GM18498 (cell line): ENCODE data around the gene MYO18B.
"Not testable (repeated sequence)": the region's sequence is repeated elsewhere in the genome, so short reads cannot be mapped to it uniquely, and the experiment has no call there.

Experiments used
- ATAC-seq: cut with Tn5 transposase; IDR thresholded peaks from one replicate; pipeline ENCODE4 v1.9.1; 2021; ENCODE audit warnings: mild to moderate bottlenecking, moderate library complexity; ENCODE audit not compliant: unreplicated experiment

MYO18B gene

DNA sequence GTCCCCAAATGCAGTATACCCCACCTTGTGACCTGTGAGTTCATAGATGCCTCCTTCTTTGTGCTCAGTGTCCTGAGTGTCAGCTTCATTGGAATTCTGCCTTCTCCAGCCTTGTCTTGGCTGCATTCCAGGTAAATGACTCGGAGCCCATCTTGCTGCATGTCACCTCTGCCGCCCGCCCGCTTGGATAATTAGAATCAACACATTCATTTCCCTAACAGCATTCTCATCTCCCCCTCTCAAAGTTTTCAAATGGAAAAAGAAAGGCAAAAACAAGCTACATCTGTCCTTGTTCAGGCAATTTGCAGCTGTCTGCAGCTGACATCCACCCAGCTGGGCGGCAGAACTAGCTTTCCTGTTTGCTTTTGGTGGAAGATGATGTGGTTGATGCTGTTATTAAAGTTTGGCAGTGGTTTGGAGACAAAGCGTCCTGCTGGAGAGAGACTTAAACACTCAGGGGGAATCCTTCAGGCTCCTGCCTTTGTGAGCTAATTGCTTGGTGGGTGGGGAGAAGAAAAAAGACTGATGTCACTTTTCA lies 228.5 kb downstream of the MYO18B start:
- no peak for ATAC-seq

DNA sequence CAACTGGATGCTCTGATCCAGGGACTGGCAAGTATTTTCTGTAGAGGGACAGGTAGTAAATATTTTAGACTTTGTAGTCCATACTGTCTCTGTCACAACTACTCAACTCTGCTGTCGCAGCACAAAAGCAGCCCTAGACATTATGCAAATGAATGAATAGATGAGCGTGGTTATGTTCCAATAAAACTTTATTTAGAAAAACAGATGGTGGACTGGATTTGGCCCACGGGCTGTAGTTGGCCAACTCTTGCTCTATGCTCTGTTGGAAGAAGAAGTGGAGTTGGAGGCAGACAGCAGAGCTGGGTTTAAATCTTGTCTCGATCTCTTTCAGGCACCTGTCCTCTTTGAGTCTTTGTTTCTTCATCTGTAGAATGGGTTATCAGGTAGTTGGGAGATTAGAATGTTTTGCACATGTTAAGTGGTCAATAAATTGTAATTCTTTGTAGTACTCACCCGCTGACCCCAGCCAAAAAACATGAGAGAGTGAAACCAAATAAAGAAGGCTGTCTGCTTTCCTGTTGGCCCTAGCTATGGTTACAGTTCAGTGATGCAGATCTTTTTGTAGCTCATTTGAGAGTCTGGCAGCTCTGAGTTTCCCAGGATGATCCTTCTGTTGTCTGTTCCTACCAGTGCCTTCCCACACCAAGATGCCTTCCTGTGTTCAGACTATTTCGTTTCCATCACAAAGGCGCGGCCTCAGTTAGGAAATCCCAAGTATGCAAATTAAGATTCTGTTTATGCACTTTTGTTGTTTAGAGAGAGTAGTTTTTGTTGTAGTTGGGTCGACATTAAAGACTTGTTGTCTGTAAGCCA lies 229.2 kb downstream of the MYO18B start:
- no peak for ATAC-seq

DNA sequence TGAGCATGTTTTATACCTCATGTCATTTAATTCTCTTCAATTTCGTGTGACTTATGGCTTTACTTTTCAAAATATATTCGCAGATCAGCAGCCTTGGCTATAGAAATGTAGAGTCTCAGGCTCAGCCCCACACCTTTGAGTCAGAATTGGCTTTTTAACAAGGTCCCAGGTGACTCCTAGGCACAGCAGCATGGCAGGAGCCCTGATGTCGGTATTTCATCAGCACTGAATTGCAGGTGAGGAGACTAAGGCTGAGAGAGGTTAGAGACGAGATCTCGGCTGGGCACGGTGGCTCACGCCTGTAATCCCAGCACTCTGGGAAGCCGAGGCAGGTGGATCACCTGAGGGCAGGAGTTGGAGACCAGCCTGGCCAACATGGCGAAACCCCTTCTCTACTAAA lies 230.4 kb downstream of the MYO18B start:
- no peak for ATAC-seq

DNA sequence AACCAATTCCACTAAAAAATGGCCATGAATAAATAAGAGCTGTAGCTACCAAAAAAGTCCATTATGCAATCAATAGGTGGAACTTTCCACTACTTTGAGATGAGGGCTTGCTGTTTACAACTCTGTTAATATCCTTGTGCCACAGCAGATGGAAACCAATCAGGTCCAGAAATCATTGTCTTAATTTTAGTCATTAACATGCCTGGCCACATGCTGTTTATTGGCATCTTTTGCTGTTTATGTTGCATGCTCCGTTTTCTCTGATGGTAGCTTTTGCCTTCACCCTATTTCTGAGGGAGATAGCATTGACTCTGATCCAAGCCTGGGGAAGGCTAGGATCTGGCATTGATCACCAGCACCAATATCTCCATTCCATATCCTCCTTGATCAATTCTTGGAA lies 234.4 kb downstream of the MYO18B start:
- no peak for ATAC-seq

DNA sequence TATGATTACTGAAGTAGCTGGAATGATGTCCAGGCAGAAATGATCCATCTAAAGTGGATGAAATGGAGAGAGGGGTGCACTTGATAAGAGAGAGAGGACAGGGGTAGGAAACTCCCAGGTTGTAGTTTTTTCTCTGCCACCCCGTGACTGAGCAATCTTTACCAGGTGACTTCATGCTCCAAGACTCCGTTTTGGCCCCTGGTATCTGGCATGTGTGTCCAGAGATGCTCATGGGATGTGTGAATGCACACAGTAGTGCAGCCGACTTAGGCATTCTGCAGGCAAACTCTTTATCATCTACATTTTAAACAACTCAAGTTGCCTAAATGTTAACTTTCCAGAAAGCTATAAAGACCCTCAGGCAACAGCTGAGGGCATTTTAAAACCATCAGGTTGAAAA lies 238.0 kb downstream of the MYO18B start:
- ATAC-seq = no peak

DNA sequence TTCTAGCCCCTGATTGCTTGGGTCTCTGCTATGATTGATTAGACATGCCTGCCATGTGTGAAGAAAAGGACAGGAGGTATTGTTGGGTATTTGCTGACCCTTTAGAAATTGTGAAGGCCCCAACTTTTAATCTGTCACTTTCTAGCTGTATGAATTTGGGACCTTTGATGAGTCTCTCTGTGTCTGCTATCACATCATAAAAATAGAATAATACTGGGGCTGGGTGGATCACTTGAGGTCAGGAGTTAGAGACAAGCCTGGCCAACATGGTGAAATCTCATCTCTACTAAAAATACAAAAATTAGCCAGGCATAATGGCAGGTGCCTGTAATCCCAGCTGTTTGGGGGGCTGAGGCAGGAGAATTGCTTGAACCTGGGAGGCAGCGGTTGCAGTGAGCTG lies 242.9 kb downstream of the MYO18B start:
- not testable (repeated sequence) for ATAC-seq

DNA sequence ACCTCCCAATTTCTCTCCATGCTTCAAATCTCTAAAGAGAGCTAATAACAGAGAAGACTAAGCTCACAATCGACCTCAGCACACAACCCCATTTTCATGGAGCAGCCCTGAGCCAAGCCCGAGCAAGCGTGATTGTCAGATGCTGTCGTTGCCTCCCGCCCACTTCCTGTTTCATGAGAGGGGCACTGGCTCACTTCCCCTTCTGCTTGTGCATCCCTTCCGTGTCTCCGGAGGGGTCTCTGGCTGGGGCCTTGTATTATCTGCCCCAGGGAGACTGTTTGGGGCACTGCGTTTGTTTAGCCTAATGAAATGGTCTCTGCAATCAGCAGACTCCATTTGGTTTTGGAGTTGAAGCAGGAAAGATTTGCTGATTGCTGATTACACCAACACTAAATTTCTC lies 246.0 kb downstream of the MYO18B start:
- no peak for ATAC-seq

DNA sequence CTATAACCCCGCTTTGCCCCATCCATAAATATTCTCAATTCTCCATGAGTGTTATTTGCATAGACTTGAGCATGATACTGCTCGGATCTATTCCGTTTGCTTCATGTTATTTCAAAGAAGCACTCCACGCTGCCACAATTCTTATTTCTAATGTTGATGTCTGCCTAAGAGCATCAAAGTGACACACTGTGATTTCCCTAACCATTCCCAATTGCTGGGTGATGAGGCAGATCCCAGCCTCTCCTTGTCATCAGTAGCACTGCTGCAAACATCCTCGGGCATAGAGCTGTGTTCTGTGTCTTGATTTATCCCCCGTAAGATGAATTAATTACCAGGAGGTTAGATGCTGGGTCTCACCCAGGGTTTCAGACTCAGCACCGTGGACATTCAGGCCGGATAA lies 249.0 kb downstream of the MYO18B start:
- ATAC-seq = no peak

DNA sequence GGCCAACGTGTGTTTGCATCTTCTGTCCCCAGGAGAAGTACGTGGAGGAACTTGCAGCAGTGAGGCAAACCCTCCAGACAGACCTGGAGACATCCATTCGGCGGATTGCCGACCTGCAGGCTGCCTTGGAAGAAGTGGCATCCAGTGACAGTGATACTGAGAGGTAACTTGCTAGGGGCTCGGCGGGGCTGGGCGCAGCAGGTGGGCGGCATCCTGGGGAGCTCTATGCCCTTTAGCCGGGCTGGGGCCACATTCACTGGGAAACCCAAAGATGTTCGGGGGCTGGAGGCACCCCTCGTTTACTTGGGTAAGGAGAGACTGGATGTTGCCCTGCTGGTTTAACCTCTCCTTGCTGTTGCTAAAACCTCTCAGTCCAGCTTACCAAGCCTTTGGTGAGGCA lies 250.3 kb downstream of the MYO18B start:
- no peak for ATAC-seq

DNA sequence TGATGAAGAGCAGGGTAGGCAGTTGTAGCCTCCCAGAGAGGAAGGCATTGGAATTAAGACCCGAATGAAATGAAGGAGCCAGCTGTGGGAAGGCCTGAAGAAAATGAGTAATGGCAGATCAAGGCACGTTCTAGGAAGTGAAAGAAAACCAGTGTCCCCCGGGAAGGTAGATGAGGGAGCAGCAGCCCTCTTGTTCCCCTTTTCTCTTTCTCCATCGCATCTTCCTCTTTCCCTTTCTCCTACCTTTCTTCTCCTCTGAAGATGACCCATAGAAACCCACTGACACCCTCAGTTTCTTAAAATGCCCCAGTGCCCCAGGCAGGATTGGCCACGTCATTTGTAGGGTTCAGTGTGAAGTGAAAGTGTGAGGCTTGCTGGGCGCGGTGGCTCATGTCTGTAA lies 254.7 kb downstream of the MYO18B start:
- no peak for ATAC-seq

DNA sequence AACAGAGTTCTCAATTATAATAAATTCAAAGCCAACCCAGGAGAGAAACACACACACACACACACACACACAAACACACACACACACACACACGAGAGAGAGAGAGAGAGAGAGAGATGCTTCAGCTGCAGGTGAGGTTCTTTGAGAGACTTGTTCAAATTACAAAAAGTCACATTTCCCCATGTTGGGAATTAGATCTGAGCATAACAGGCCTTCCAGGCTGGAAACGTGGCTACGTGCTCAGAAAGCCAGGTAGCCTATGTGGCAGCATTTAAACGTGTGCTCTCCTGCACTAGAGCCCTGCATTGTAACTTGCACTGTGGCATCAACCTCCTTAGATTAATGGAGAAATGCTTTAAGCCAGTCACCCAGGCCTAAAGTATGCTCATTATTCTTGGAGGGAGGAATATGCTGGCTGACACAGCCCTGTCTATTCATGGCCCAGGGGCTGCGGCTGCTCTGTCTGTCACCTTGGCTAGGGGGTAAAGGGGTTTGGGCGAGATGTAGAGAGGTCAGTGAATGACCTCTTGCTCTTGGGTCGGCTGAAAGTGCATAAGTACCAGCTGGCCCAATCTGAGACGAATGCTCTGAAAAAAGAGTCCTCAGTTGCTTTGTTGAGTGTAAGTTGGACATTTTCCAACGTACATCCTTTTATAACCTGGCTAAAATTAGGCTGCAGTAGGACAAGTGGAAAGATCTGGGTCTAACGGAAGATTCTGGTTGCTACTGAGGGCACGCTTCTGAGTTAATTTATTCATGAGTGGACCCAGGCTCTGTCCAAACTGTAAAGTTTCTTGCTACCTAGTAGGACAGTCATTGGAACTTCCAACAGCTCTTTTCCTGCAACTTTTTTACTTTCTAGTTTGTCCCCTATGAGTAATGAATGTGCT lies 256.1 kb downstream of the MYO18B start:
- ATAC-seq = no peak

DNA sequence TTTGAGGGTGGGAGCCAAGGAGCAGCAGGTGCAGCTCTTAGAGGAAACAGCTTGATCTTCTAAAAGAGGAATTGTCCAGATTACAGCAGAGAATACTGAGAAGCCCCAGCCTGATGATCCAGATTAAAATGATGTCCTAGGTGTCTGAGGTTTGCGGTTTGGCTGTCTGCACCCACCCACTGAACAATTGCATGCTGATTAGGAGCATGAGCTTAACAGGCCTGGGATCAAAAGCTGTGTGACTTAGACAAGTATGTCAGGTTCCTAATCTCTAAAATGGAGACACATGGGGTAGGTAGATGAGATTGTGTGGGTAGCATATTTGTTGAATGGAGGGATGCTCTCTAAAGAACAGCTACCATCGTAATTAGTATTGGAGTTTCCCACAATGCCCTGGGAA lies 260.5 kb downstream of the MYO18B start:
- no peak for ATAC-seq

DNA sequence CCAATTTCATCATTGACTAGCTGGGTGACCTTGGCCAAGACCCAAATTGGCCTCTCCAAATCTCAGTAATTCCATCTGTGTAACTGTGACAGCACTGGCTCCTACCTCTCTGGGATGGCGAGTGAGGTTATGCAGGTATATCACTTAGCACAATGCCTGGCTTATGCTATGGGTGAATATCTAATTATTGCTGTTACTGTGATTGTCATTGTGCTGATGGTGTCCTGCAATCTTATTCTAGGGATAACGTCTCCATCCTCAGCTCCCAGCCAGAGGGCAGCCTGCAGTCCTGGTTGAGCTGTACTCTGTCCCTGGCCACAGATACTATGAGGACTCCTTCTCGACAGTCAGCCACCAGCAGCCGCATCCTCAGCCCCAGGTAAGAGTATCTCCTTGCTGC lies 262.5 kb downstream of the MYO18B start:
- no peak for ATAC-seq

DNA sequence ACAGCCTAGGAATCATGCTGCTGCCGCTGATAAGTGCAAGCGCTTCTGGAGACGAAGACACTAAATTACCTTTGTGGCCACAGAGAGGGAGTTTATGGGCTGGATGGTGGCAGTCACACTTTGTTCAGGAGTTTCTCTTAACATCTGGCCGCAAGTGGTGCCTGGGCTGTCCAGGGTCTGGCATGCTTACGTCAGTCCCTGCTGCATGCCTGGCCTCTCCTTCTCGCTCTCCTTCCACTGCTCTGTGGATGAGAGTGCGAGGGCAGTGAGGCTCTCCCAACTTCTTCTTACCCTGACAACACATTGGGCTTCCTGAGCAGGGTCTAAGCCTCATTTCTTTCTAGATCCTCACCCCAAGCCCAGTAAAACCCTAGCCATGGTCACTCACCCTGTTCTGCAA lies 266.6 kb downstream of the MYO18B start:
- ATAC-seq = no peak

DNA sequence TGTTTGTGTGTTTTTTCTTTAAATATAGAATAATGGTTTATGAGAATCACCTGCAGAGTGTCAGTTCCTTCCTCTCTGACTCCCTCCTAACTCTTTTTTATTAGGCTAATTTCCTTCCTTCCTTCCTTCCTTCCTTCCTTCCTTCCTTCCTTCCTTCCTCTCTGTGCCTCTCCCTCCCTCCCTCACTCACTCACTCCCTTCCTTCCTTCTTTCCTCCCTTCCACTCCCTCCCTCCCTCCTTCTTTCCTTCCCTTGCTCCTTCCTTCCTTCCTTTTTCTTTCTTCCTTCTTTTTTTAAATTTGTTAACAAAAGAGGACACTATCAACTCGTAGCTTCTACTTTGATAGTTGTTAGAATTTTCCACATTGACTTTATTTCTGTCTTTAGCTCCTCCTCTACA lies 274.9 kb downstream of the MYO18B start:
- no peak for ATAC-seq

DNA sequence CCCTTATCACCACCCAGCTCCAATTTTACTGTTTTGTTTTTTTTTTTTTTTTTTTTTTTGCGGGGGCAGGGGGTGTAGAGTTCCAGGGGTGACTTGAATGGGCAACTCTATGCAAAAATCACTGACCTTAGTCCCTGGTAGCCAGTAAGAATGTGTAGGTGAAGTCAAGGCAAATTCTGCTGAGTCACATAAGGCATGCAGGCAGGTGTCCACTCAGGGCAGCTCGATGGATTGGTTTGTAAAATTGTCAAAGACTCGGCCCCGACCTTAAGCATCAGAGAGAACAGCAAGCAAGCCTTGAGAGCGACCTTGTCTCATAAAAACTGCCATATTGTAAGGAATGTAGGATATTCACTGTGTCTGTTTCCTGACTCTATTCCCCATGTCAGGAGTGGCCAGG lies 275.9 kb downstream of the MYO18B start:
- ATAC-seq = no peak

DNA sequence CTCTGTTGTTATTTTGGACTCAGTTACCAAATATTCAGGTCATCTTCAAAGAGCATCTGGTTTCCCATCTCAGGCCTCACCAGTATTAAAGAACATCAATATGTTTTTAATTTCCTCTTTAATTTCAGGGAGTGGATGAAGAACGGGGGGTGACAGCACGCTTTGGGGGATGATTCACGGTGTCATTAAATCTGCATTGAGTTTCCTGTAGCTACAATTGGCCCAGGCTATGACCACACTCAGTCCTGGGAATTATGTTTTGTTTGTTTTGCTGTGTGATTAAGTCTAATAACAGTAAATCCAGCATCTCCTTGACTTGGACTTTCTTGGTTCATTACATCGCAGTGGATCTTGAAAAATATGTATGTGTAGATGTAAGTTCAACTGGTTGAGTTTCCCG lies 277.6 kb downstream of the MYO18B start:
- ATAC-seq = no peak

DNA sequence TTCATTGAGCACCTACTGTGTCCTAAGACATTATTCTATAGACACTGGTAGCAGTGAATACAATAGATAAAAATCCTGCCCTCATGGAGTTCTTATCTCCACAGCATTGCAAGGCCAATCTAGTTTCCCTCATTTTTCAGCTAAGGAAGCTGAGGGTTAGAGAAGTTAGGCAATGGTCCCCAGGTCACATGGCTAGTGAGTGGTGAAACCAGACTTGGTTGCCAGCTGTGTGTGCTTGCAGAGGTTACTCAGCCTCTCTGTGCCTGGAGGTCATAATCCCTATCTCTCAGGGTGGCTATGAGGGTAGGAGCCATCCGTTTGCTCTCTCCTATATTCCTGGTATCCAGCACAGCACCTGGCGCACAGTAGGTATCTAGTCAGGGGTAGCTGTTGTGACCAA lies 279.5 kb downstream of the MYO18B start:
- ATAC-seq = no peak

DNA sequence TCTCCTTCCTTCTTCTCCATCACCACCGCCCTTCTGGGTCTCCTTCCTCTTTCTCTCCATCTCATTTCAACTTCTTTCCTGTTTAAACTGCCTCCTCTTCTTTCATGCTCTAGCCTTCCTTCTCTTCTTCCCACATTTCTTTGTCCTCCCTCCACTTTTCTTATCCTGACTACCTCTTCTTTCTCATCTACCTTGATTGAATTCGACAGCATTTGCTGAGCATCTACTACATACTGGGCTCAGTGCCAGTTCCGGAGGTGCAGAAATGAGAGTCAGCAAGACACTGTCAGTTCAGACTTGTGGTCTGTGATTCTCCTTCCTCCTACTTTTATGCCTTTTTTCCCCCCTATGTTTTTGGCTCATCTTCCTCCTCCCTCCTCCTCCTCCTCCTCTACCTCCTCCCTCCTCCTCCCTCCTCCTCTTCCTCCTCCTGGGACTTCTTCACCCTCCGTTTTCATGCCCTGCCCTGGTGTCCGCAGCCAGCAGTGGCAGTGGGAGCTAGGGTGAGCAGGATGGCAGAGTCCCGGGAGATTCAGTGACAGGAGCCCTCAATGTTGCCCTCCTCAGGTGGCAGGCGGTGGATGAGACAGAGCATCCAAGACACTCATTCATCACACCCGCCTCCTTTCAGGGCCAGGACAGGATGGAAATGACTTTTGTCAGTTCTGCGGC lies 281.3 kb downstream of the MYO18B start:
- ATAC-seq = no peak

DNA sequence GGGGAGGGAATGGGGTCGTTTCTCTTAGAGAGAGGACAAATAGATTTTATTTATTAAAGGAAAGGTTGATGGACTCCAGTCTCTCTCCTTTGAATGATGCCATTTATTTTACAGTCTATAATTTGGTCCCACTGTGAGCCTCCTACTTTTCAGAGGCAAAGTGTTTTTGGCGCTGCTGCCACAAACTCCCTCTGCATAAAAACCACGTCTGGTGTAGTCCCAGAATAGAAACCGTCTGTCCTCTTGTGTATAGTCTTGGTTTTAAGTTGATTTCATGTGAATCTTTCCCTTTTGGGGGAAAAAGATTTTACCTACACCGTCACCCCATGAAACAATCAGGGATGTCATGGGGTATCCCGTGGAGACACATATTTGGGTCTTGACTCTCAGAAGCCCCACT lies 283.6 kb downstream of the MYO18B start:
- no peak for ATAC-seq

DNA sequence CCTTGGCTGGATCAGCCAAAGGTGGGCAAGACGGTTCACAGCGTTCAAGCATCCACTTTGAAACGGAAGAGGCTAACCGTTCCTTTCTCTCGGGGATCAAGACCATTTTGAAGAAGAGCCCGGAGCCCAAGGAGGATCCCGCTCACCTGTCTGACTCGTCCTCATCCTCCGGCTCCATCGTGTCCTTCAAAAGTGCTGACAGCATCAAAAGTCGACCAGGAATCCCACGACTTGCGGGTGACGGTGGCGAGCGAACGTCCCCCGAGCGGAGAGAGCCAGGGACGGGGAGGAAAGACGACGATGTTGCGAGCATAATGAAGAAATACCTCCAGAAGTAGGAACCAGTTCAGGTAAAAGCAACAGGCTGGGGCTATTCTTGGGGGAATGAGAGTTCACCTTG lies 285.4 kb downstream of the MYO18B start:
- no peak for ATAC-seq
